ENCODE data around the gene ZNF536.

ZNF536 gene

DNA sequence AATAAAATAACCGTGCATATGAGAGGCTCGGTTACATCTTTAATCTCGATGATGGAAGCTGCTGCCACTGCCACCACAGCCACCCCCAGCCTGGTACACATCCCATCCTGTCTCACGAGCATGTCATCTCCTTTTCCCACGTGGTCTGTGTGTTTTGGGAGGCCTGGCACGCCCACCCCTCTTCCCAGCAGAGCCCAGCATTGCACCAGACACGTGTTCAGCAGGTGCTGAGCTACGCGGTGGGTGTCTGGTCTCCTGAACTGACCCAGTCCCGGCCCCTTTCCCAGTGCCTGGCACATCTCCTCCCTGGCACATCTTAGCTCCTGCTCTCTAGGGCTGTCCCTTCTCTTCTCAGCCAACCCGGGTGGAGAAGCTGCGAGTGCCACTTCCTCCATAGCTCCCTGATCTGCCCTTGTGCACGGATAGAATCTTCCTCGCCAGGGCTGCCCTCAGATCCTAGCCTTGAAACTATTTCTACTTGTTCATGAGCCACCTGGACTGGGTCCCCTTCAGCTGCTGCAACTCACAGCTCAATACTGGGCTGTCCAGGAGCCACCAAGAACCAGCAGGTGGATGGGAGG, 36.8 kb upstream of the ZNF536 start:
- DNase-seq (ENCODE audit: low spot score) = no peak
- TF ChIP-seq, protein P1, sequence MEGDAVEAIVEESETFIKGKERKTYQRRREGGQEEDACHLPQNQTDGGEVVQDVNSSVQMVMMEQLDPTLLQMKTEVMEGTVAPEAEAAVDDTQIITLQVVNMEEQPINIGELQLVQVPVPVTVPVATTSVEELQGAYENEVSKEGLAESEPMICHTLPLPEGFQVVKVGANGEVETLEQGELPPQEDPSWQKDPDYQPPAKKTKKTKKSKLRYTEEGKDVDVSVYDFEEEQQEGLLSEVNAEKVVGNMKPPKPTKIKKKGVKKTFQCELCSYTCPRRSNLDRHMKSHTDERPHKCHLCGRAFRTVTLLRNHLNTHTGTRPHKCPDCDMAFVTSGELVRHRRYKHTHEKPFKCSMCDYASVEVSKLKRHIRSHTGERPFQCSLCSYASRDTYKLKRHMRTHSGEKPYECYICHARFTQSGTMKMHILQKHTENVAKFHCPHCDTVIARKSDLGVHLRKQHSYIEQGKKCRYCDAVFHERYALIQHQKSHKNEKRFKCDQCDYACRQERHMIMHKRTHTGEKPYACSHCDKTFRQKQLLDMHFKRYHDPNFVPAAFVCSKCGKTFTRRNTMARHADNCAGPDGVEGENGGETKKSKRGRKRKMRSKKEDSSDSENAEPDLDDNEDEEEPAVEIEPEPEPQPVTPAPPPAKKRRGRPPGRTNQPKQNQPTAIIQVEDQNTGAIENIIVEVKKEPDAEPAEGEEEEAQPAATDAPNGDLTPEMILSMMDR (IDR thresholded peaks at IDR 0.05; ENCODE audit: borderline replicate concordance, control extremely low read depth, extremely low read depth, insufficient read depth, missing control alignments) = no peak
- in situ Hi-C loops (cut with MboI; ENCODE audit: low sequenced_read_pairs, unreplicated experiment) = no loop called here

DNA sequence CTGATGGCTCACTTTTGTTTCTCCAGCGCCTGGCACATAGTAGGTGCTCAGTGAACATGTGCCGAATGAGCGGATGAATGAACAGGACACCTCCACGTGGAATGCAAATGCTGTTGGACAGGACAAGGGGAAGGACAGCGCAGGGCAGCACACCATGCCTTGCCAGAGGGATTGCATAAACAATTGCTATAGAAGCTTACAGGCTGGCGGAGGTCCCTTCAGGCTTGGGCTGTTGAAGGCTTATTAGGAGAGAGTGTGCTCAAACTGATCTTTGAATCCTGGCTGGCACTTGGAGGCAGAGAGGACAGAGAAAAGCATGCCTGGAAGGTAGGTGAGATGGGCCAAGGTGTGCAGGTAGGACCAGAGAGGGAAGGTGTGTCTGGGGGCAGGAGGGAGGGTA, 35.9 kb upstream of the ZNF536 start:
- TF ChIP-seq, protein P1 (IDR thresholded peaks at IDR 0.05; ENCODE audit: borderline replicate concordance, control extremely low read depth, extremely low read depth, insufficient read depth, missing control alignments) = no peak
- no peak for DNase-seq (ENCODE audit: low spot score)
- in situ Hi-C loops (cut with MboI; ENCODE audit: low sequenced_read_pairs, unreplicated experiment) = no loop called here

DNA sequence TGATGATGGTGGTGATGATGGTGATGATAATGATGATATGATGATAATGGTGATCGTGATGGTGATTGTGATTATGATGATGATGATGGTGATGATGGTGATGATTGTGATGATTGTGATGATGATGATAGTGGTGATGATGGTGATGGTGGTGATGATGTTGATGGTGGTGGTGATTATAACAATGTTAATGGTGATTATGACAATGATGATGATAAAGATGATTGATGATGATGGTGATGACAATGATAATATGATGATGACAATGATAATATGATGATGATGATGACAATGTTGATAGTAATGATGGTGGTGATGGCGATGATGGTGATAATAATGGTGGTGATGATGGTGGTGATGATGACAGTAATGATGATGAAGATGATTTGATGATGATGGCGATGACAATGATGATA, 34.1 kb upstream of the ZNF536 start:
- TF ChIP-seq, protein P1 (IDR thresholded peaks at IDR 0.05; ENCODE audit: borderline replicate concordance, control extremely low read depth, extremely low read depth, insufficient read depth, missing control alignments) = no peak
- no peak for DNase-seq (ENCODE audit: low spot score)
- in situ Hi-C loops (cut with MboI; ENCODE audit: low sequenced_read_pairs, unreplicated experiment) = no loop called here

DNA sequence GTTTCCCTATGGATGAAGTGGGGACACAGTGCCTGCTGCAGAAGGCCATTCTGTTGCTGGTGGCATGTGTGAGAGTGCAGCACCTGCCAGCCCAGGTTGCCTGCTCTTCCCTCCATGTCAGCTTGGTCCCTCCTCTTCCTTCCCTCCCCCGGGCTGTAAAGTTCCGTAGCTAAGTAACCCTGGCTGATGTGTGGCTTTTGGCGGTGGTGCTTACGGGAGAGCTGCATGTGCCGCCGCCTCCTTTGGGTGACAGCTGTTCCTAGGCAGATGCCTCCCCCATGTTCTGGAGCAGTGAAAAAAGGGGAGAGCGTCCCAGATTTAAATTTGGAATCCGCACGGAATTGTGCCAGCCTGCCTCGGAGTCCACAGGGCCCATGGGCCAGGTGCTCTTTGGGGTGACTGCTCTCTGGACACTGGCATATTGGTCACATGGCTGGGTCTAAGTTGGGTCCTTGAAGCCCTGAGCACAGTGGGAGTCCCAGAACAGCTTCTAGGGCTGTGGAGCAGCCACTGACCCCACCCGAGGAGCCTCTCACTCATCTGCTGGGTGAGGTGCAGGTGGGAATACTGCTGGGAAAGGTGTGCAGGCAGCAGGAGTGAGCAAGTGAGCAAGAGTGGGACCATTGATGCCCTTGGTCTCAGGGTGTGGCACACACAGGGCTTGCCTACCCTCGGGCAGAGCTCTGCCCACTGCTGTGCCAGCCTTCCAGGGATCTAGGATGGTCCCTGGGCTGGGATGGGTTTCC, 33.1 kb upstream of the ZNF536 start:
- in situ Hi-C loops (cut with MboI; ENCODE audit: low sequenced_read_pairs, unreplicated experiment) = no loop called here
- no peak for DNase-seq (ENCODE audit: low spot score)
- TF ChIP-seq, protein P1 (IDR thresholded peaks at IDR 0.05; ENCODE audit: borderline replicate concordance, control extremely low read depth, extremely low read depth, insufficient read depth, missing control alignments) = no peak

DNA sequence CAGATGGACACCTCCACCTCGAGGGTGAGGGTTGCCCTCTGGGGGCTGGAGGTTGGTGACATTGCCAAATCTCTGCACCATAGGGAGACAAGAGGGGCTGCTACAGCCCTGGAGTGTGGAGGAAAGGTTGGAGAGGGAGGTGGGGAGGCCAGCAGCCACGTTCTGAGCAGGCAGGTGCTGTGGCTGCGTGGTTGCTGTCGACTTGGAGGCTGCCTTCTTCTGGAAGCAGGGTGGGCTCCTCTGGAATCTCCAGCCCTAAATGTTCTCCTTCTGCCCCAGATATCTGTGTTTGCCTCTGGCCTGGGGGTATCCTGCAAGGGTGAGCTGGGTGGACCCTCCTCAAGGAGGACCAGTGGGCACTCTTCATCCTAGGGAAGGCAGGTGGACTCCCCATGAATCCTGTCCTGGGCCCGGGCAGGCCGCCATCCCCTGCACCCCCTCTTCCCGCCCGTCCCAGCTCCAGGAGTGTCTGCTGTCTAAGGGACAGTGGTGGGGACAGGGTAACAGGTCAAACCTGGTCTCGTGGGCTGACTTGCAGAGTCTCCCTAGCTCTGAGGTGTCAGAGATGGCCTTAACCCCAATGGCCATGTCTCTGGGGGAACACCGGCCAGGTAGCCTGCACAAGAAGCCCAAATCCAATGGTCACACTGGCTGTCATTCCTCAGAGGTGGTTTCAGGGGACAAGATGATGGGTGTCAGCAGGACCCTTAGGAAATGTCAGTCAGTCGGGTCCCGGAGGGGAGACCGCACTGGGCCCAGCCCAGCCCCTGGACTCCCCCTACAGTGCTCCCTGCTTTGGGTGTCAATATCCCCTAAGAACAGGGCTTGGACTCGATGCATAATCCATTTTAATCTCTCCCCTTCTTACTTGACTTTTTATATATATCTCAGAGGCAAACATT, 32.3 kb upstream of the ZNF536 start:
- TF ChIP-seq, protein P1 (IDR thresholded peaks at IDR 0.05; ENCODE audit: borderline replicate concordance, control extremely low read depth, extremely low read depth, insufficient read depth, missing control alignments) = no peak
- no peak for DNase-seq (ENCODE audit: low spot score)
- in situ Hi-C loops (cut with MboI; ENCODE audit: low sequenced_read_pairs, unreplicated experiment) = no loop called here

DNA sequence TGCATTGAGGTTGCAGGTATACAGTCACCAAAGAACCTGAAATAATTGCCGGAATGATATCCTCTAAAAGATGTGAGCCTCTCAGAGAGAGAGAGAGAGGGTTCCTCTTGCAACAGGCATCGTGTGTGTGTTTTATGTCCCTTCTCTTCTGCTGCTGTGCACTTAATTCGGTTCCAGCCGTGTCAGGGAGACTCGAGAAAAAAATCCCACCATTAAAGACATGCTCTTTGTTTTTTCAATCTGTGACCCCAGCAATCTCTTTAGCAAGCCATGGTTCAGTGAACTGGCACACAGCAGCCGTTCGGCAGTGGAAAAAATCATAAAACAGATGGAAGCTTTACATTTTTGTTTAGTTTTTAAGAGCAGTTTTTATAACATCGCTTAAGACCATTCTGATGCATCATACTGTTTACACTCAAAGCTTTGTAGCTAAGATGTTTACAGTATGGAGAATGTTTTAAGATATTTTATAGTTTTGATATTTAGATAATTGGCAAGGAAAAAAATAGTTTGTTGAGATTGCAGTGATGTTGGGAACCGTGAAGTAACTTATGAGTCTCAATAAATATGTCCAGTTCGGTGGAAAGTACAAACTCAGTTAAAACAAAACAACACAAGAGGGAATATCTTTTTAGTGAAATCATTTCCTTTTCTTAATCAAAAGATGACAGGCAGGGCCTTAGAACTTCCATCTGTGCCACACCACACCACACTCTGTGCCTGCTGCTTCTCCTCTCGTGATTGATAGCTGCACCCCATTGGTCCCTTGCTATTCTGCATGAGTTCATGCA, 31.2 kb upstream of the ZNF536 start:
- in situ Hi-C loops (cut with MboI; ENCODE audit: low sequenced_read_pairs, unreplicated experiment) = no loop called here
- no peak for DNase-seq (ENCODE audit: low spot score)
- TF ChIP-seq, protein P1 (IDR thresholded peaks at IDR 0.05; ENCODE audit: borderline replicate concordance, control extremely low read depth, extremely low read depth, insufficient read depth, missing control alignments) = no peak
